Chondrocyte (in vitro differentiated cells): ENCODE data around the gene TTLL8. TPM values are rescaled to one million over a fixed set of nuclear protein-coding genes. Genes with fewer than 3 reads are reported as not detected.

Experiments
- DNase-seq: peaks from one replicate; pipeline ENCODE4 v3.0.0; 2021; ENCODE audit warnings: mixed read lengths, low spot score
- H3K27ac Mint-ChIP-seq: one replicate; pipeline ENCODE4 v1.8.0; 2021; ENCODE audit warnings: mild to moderate bottlenecking, moderate library complexity, mixed read lengths; ENCODE audit not compliant: unreplicated experiment
- H3K27me3 Mint-ChIP-seq: 2 replicates; pipeline ENCODE4 v1.8.0; 2021; ENCODE audit warnings: low read depth, mixed read lengths
- H3K36me3 Mint-ChIP-seq: 2 replicates; pipeline ENCODE4 v1.8.0; 2021; ENCODE audit warnings: low read depth, mixed read lengths
- H3K4me1 Mint-ChIP-seq: 2 replicates; pipeline ENCODE4 v1.8.0; 2021; ENCODE audit warnings: low read depth, mild to moderate bottlenecking, mixed read lengths
- H3K4me3 Mint-ChIP-seq: one replicate; pipeline ENCODE4 v1.8.0; 2021; ENCODE audit warnings: mild to moderate bottlenecking, moderate library complexity, mixed read lengths; ENCODE audit not compliant: unreplicated experiment
- H3K9me3 Mint-ChIP-seq: 2 replicates; pipeline ENCODE4 v1.8.0; 2021; ENCODE audit warnings: low read depth, mixed read lengths
- CTCF ChIP-seq: fragments of 200-600 bp; sonication (generic); IDR thresholded peaks from 2 replicates; pipeline ENCODE4 v1.5.0; 2021; ENCODE audit warnings: antibody characterized with exemption, mild to moderate bottlenecking, moderate library complexity
- total RNA-seq: library from RNA; stranded (reverse); gene quantifications from 3 replicates; pipeline ENCODE4 v1.2.1, GENCODE V29; 2021

TTLL8 gene
- total RNA-seq, 1 donor from 2014 or later = not detected

- peaks cover 17% of the 10 kb centered on the region for H3K27me3 Mint-ChIP-seq
- H3K4me3 Mint-ChIP-seq = no peak overlapping the region
- H3K27ac Mint-ChIP-seq = no peak overlapping the region
- H3K9me3 Mint-ChIP-seq = no peaks in the 10 kb centered on the region
- H3K4me1 Mint-ChIP-seq = peaks cover 14% of the 10 kb centered on the region
- no peaks in the 10 kb centered on the region for H3K36me3 Mint-ChIP-seq
- no peak for TF ChIP-seq CTCF
- DNase-seq = no peak
Measured at GRCh38 chr22:50007057-50007511, 51.0 kb downstream of the TTLL8 start.

- H3K4me3 Mint-ChIP-seq = no peak overlapping the region
- no peak overlapping the region for H3K27ac Mint-ChIP-seq
- DNase-seq = no peak
- H3K9me3 Mint-ChIP-seq = no peaks in the 10 kb centered on the region
- no peaks in the 10 kb centered on the region for H3K36me3 Mint-ChIP-seq
- peaks cover 11% of the 10 kb centered on the region for H3K27me3 Mint-ChIP-seq
- H3K4me1 Mint-ChIP-seq = peaks cover 13% of the 10 kb centered on the region
- no peak for TF ChIP-seq CTCF
Measured at GRCh38 chr22:50004918-50005317, 53.2 kb downstream of the TTLL8 start.

- Mint-ChIP-seq H3K9me3 (no peaks in the 10 kb centered on the region), H3K27me3 (peaks cover 9% of the 10 kb centered on the region), H3K36me3 (no peaks in the 10 kb centered on the region), H3K4me1 (peaks cover 16% of the 10 kb centered on the region), H3K27ac (no peak overlapping the region), H3K4me3 (peak overlapping the region; percentile 23)
- DNase-seq = peak; percentile 43
- TF ChIP-seq CTCF = no peak
Measured at GRCh38 chr22:50002791-50003190, 55.3 kb downstream of the TTLL8 start.

GRCh38 chr22:50001388-50002231 lies 56.5 kb downstream of the TTLL8 start:
- H3K27ac Mint-ChIP-seq = no peak overlapping the region
- no peak overlapping the region for H3K4me3 Mint-ChIP-seq
- peaks cover 16% of the 10 kb centered on the region for H3K4me1 Mint-ChIP-seq
- peaks cover 9% of the 10 kb centered on the region for H3K27me3 Mint-ChIP-seq
- no peaks in the 10 kb centered on the region for H3K36me3 Mint-ChIP-seq
- H3K9me3 Mint-ChIP-seq = no peaks in the 10 kb centered on the region
- peak; percentile 5 for TF ChIP-seq CTCF
- peak; percentile 77 for DNase-seq

DNA sequence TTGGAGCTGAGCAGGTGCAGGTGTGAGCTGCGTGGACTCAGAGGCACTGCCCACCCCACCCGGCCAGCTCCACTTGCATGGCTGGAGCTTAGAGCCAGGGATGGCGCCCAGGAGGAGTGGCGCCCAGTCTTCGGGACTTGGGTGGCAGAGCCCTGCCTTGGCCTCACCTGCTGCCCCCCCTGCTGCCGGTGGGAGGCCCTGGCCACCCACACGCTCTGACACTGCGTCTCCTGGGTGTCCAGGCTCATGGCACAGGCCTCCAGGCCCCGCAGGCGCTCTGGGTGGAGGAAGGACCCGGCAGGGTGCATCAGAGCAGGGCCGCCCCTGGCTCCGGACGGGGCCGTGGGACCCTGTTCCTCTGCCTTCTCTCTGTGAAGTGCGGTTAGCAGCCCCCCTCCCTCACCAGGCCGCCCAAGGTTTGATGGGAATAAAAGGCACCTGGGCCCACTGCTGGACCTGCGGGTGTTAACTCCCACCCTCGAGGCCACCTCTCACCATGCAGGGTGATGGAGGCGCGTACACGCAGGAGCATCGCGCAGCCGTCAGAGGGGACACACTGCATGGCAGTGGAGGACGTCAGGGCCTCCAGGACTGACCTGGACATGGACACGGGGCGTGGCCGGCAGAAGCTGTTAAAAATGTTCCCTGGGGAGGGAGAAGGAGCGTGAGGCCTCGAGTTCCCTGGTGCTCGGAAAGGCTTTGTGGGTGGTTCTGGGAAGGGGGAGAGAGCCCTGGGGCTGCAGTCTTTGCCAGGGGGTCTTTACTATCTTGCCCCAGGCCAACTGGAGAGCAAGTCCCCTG lies 57.3 kb downstream of the TTLL8 start:
- Mint-ChIP-seq H3K4me3 (no peak overlapping the region), H3K36me3 (no peaks in the 10 kb centered on the region), H3K4me1 (peaks cover 16% of the 10 kb centered on the region), H3K27ac (no peak overlapping the region), H3K27me3 (peaks cover 9% of the 10 kb centered on the region), H3K9me3 (no peaks in the 10 kb centered on the region)
- DNase-seq = no peak
- no peak for TF ChIP-seq CTCF
